Umbilical cord (tissue), 2 donors: ENCODE results near the gene EID2B. TPM values are rescaled to one million over a fixed set of nuclear protein-coding genes. Genes with fewer than 3 reads are reported as not detected.

Source experiments
- DNase-seq: peaks from one replicate; pipeline ENCODE4 v3.0.0-alpha.2; 2015; ENCODE audit warnings: low spot score
- total RNA-seq: library from RNA; depleted of rRNA; stranded (reverse); fragments of >200 nt; gene quantifications from one replicate; pipeline ENCODE4 v1.2.3, GENCODE V29; 2014; ENCODE audit warnings: low replicate concordance; ENCODE audit not compliant: insufficient read depth

EID2B gene
- total RNA-seq, 1 donor from 2014 or later, result 11.3 TPM

GRCh38 chr19:39499932-39500331 lies 32.7 kb downstream of the EID2B start:
- DNase-seq, result no peak

- DNase-seq, result no peak
Observed at GRCh38 chr19:39498798-39499642, 33.6 kb downstream of the EID2B start, which contains the start of gene DLL3. DLL3 (plus strand) TSS chr19:39498947; CDS start chr19:39498975, 28 bp downstream.

- peak; percentile 39 for DNase-seq
Observed at GRCh38 chr19:39497996-39498797, 34.5 kb downstream of the EID2B start.

GRCh38 chr19:39497701-39497995 lies 35.0 kb downstream of the EID2B start:
- no peak for DNase-seq

- no peak for DNase-seq
Observed at GRCh38 chr19:39496063-39496462, 36.6 kb downstream of the EID2B start.

- DNase-seq, result no peak
Observed at GRCh38 chr19:39494661-39495060, 38.0 kb downstream of the EID2B start.

GRCh38 chr19:39492788-39493187 lies 39.9 kb downstream of the EID2B start:
- DNase-seq, result no peak

- no peak for DNase-seq
Observed at GRCh38 chr19:39492225-39492624, 40.4 kb downstream of the EID2B start.

- DNase-seq, result no peak
Observed at GRCh38 chr19:39489756-39490155, 42.9 kb downstream of the EID2B start.

- DNase-seq, result no peak
Observed at GRCh38 chr19:39483141-39483540, 49.5 kb downstream of the EID2B start.

GRCh38 chr19:39481676-39482075 lies 51.0 kb downstream of the EID2B start:
- no peak for DNase-seq

- DNase-seq, result no peak
Observed at GRCh38 chr19:39481229-39481545, 51.5 kb downstream of the EID2B start.

Other genes with a start within 250 kb of the EID2B start
- not detected for gene IFNL1, start 236.4 kb downstream of the EID2B start, total RNA-seq
- 4.8 TPM for gene LRFN1, start 212.0 kb downstream of the EID2B start, total RNA-seq
- gene GMFG, start 196.8 kb downstream of the EID2B start, total RNA-seq, result 7.9 TPM
- 35.9 TPM for gene SAMD4B, start 190.4 kb downstream of the EID2B start, total RNA-seq
- 12.5 TPM for gene PAF1, start 141.7 kb downstream of the EID2B start, total RNA-seq
- gene MED29, start 141.5 kb downstream of the EID2B start, total RNA-seq, result 13.7 TPM
- gene ZFP36, start 126.0 kb downstream of the EID2B start, total RNA-seq, result 15.4 TPM
- gene PLEKHG2, start 120.2 kb downstream of the EID2B start, total RNA-seq, result 37.8 TPM
- 87.2 TPM for gene RPS16, start 96.9 kb downstream of the EID2B start, total RNA-seq
- 41.4 TPM for gene SUPT5H, start 87.3 kb downstream of the EID2B start, total RNA-seq
- gene TIMM50, start 52.0 kb downstream of the EID2B start, total RNA-seq, result 109 TPM
- not detected for gene DLL3, start 33.9 kb downstream of the EID2B start, total RNA-seq
- gene SELENOV, start 17.7 kb downstream of the EID2B start, total RNA-seq, result not detected
- 10.1 TPM for gene EID2, start 7.3 kb upstream of the EID2B start, total RNA-seq
- gene LGALS13, start 69.7 kb upstream of the EID2B start, total RNA-seq, result not detected
- not detected for gene LGALS16, start 123.1 kb upstream of the EID2B start, total RNA-seq
- not detected for gene LGALS14, start 171.6 kb upstream of the EID2B start, total RNA-seq
- gene CLC, start 205.2 kb upstream of the EID2B start, total RNA-seq, result not detected
- not detected for gene LEUTX, start 246.0 kb upstream of the EID2B start, total RNA-seq